ENCODE measurements around the gene TM9SF4.

Gene TM9SF4

GRCh38 chr20:32153156-32153665 lies 43.7 kb downstream of the TM9SF4 start:
- CTCF ChIA-PET: no interaction called here
- POLR2A ChIA-PET: no interaction called here
- Histone ChIP-seq H3K27ac (ENCODE audit: extremely low read depth, low read depth, low read length) (no peak overlapping the region), H3K4me3 (ENCODE audit: low read depth, low read length) (no peak overlapping the region), H3K9me3 (ENCODE audit: control insufficient read depth, insufficient read depth, low read depth, low read length) (no peaks in the 10 kb centered on the region), H3K36me3 (ENCODE audit: control insufficient read depth in 2 of 2, insufficient read depth in 1 of 2, low read length in 2 of 2) (peaks cover 10 to 74% of the 10 kb centered on the region in 2 experiments; a peak in 2 of 3 replicates), H3K4me1 (ENCODE audit: control insufficient read depth, insufficient read depth, low read length) (no peaks in the 10 kb centered on the region)
- TF ChIP-seq ZNF146 (tag by site-specific recombination; IDR thresholded peaks at IDR 0.05) (no peak), KLF17 (tag by site-specific recombination; IDR thresholded peaks at IDR 0.05) (no peak), ZBTB8A (tag by site-specific recombination; IDR thresholded peaks at IDR 0.05) (no peak), ZFP69B (tag by site-specific recombination; IDR thresholded peaks at IDR 0.05) (no peak), ZNF610 (tag by site-specific recombination; IDR thresholded peaks at IDR 0.05; ENCODE audit: borderline replicate concordance) (no peak)

GRCh38 chr20:32153771-32154170 lies 44.3 kb downstream of the TM9SF4 start:
- H3K4me3 ChIP-seq (ENCODE audit: low read depth, low read length): no peak overlapping the region
- H3K9me3 ChIP-seq (ENCODE audit: control insufficient read depth, insufficient read depth, low read depth, low read length): no peaks in the 10 kb centered on the region
- CTCF ChIA-PET: interaction anchor here (0.6 kb wide), 1 partner anchor 300 kb away, joined by 4 read pairs; no protein-coding TSS in a partner anchor
- POLR2A ChIA-PET: no interaction called here
- H3K4me1 ChIP-seq (ENCODE audit: control insufficient read depth, insufficient read depth, low read length): no peaks in the 10 kb centered on the region
- no peak for TF ChIP-seq ZNF571 (tag by site-specific recombination; IDR thresholded peaks at IDR 0.05)
- no peak for TF ChIP-seq ZNF548 (tag by site-specific recombination; IDR thresholded peaks at IDR 0.05)
- TF ChIP-seq GLIS1 (tag by site-specific recombination; IDR thresholded peaks at IDR 0.05): no peak
- TF ChIP-seq ZNF514 (tag by site-specific recombination; IDR thresholded peaks at IDR 0.05): no peak
- no peak for TF ChIP-seq ZSCAN16 (tag by site-specific recombination; IDR thresholded peaks at IDR 0.05)
- TF ChIP-seq ZNF133 (tag by site-specific recombination; IDR thresholded peaks at IDR 0.05): peak; percentile 98
- no peak for TF ChIP-seq SP3 (tag by site-specific recombination; IDR thresholded peaks at IDR 0.05)
- H3K27ac ChIP-seq (ENCODE audit: extremely low read depth, low read depth, low read length): no peak overlapping the region
- H3K36me3 ChIP-seq (ENCODE audit: control insufficient read depth in 2 of 2, insufficient read depth in 1 of 2, low read length in 2 of 2): peaks cover 4 to 76% of the 10 kb centered on the region in 2 experiments; a peak in 2 of 3 replicates

GRCh38 chr20:32155017-32155981 lies 45.8 kb downstream of the TM9SF4 start:
- POLR2A ChIA-PET: interaction anchor here (0.6 kb wide), 1 partner anchor 14 kb away, joined by 6 read pairs; no protein-coding TSS in a partner anchor
- CTCF ChIA-PET: interaction anchor here (0.7 kb wide), 1 partner anchor 427 kb away, joined by 3 read pairs; no protein-coding TSS in a partner anchor
- Histone ChIP-seq H3K4me1 (ENCODE audit: control insufficient read depth, insufficient read depth, low read length) (no peaks in the 10 kb centered on the region), H3K27ac (ENCODE audit: extremely low read depth, low read depth, low read length) (no peak overlapping the region), H3K9me3 (ENCODE audit: control insufficient read depth, insufficient read depth, low read depth, low read length) (no peaks in the 10 kb centered on the region), H3K36me3 (ENCODE audit: control insufficient read depth in 2 of 2, insufficient read depth in 1 of 2, low read length in 2 of 2) (peaks cover 4 to 79% of the 10 kb centered on the region in 2 experiments; a peak in 2 of 3 replicates), H3K4me3 (ENCODE audit: low read depth, low read length) (no peak overlapping the region)
- TF ChIP-seq ZNF311 (tag by site-specific recombination; IDR thresholded peaks at IDR 0.05; ENCODE audit: borderline replicate concordance): no peak
- TF ChIP-seq PRDM6 (tag by site-specific recombination; IDR thresholded peaks at IDR 0.05): no peak
- TF ChIP-seq ZNF518A (tag by site-specific recombination; conservative IDR thresholded peaks at IDR 0.05; ENCODE audit: low read depth): no peak
- TF ChIP-seq ZNF19 (tag by site-specific recombination; IDR thresholded peaks at IDR 0.05; ENCODE audit: low read depth): no peak
- no peak for TF ChIP-seq ZNF596 (tag by site-specific recombination; IDR thresholded peaks at IDR 0.05)
- no peak for TF ChIP-seq ZNF114 (tag by site-specific recombination; IDR thresholded peaks at IDR 0.05)
- TF ChIP-seq ZNF707 (tag by site-specific recombination; IDR thresholded peaks at IDR 0.05): no peak
- TF ChIP-seq CTCF (tag by site-specific recombination; IDR thresholded peaks at IDR 0.05): peak; percentile 49; the same call in 1 of the 2 replicates
- TF ChIP-seq ZBTB7A (tag by site-specific recombination; IDR thresholded peaks at IDR 0.05; ENCODE audit: low read depth): no peak
